GM12874 (cell line): Measurements from ENCODE around the gene ITPK1.

Source experiments
- TF ChIP-seq, protein P1 (sequence below): IDR thresholded peaks from 2 replicates; pipeline ENCODE4 v1.5.1; 2011; ENCODE audit warnings: low read depth, mild to moderate bottlenecking, control low read depth, low read length, moderate library complexity; ENCODE audit not compliant: insufficient read depth

ITPK1 gene

DNA sequence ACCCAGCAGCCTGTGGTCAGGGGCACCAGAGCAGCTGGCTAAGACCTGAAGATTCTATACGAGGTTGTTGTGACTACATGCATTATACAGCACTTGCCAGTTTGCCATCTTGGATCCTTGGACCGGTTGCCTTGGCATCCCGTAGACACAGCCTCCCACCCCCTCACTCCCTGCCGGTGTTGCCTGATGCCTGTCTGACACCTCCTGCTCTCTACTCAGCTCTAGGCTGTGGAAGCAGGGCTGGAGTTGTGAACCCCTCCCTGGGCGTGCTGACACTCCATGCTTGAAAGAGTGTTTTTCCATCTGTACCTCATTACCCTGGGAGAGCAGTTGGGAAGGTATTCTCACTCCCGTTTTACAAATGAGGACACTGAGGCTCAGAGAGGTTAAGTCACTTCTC, 190.3 kb downstream of the ITPK1 start:
- TF ChIP-seq, protein P1, sequence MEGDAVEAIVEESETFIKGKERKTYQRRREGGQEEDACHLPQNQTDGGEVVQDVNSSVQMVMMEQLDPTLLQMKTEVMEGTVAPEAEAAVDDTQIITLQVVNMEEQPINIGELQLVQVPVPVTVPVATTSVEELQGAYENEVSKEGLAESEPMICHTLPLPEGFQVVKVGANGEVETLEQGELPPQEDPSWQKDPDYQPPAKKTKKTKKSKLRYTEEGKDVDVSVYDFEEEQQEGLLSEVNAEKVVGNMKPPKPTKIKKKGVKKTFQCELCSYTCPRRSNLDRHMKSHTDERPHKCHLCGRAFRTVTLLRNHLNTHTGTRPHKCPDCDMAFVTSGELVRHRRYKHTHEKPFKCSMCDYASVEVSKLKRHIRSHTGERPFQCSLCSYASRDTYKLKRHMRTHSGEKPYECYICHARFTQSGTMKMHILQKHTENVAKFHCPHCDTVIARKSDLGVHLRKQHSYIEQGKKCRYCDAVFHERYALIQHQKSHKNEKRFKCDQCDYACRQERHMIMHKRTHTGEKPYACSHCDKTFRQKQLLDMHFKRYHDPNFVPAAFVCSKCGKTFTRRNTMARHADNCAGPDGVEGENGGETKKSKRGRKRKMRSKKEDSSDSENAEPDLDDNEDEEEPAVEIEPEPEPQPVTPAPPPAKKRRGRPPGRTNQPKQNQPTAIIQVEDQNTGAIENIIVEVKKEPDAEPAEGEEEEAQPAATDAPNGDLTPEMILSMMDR: no peak

DNA sequence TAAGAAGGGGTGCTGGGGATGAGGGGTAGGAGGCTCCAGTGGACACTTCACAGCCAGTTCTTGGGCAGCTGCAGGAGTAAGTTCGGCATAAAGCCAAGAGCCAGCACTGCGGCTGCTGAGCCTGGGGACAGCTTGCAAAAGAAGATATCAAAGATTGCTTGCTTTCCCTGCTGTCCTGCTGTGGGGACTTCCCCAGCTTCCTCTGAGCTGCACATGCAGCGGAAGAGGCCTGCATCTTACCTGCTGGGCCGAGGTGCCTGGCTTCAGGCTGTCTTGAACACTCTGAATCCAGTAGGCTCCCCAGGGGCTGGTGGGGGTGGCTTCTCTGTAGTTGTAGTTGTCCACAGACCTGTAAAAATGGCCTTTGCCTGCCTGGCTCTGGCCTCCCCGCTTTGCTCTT, 191.5 kb downstream of the ITPK1 start:
- TF ChIP-seq, protein P1: no peak

DNA sequence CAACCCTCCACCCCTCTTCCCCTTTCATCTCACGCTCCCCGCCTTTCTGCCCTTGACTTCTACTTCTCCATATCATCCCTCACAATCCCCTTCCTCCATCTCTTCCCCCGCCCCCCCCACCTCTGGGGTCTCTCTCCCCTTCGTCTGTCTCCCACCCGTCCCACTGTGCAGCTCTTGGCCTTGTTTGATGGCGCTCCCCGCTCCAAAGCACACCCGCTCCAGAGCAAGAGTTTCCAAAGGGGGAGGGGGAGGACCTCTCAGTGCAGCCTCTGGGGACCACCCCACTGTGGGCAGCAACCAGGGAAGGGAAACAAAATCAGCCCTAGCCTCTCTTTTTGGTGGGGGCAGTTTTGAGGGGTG, 192.0 kb downstream of the ITPK1 start:
- TF ChIP-seq, protein P1: no peak

DNA sequence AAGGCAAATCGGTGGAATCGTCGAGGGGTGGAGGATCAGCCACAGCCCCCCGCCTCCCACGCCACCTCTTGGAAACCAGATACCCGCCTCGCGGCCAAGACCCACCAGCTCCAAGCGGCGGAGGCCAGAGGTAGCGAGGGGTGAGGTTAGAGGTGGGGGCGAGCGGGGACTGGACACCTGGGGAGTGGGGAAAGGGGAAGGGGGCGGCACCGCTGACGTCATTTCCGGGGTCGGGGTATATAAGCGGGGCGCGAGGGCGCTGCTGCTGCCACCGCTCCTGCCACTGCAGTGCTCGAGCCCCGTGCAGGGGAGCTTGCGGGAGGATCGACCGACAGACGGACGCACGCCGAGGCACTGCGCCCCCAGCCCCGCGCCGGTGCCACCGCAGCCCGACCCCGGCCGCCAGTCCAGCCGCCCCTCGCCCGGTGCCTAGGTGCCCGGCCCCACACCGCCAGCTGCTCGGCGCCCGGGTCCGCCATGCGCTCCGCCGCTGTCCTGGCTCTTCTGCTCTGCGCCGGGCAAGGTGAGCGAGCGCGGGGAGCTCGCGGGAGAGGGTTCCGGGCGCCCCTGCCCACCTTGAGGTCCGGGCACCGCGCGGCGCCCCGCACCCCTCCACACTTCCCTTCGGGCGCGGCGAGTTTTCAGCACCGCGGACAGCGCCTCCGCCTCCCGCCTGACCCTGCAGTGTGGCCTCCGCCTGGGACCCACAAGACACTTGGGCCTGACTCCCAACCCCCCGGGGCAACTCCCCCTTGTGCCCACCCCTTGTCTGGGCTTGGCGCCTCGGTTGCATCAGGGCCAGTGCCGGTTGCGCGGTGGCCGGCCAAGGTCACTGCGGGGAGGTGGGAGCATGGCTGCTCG, 192.6 kb downstream of the ITPK1 start, which contains the start of gene CHGA:
CHGA (plus strand) TSS at position 268 of the 861 bp plus-strand sequence; CDS start at position 478, 210 bp downstream.
- TF ChIP-seq, protein P1: no peak

DNA sequence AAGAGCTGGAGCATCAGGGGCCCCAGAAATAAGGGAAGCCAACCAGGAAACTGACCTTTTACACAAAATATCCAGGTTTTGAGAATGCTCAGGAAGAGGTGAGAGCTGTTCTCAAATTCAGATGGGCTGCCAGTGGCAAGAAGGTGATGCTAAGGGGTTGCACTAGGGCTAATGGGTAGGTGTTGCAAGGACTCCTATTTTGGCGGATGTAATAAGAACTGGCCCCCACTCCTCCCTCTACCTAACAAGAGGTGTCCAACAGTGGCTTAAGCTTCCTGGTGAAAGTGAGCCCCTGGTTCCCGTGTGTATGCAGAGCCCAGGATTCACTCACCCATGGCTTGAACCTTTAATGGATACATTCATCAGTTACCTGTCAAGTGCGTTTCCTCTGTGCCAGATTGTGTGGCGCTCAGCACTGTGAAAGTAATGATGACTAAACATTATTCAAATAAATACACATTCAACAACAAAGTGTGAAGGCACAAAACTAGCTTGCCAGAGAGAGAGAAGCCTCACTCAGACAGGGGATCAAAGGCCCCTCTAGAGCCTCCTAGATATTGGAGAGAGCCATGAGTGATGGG, 193.5 kb downstream of the ITPK1 start:
- TF ChIP-seq, protein P1: no peak

DNA sequence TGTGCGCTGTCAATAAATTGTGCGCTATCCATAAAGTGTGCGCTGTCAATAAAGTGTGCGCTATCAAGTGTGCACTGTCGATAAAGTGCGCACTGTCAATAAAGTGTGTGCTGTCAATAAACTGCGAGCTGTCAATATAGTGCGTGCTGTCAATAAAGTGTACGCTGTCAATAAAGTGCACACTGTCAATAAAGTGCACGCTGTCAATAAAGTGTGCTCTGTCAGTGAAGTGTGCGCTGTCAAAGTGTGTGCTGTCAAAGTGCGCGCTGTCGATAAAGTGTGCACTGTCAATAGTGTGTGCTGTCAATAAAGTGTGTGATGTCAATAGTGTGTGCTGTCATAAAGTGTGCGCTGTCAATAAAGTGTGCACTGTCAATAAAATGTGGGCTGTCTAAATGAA, 195.7 kb downstream of the ITPK1 start:
- TF ChIP-seq, protein P1: no peak

DNA sequence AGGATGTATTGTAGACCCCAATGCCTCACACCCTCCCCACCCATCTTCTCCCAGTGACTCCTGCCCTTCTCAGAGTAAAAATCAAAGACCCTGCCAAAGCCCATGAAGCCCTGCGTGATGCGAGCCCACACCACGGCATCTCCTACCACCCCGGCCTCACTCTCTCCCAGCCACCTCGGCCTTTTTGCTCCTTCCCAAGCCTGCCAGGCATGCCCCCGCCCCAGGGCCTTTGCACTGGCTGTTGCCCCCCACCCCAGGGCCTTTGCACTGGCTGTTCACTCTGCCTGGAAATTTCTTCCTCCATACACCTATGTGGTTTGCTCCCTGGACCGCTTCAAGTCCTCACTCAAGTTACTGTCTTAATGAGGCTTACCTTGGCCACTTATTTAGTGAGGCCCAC, 197.8 kb downstream of the ITPK1 start:
- TF ChIP-seq, protein P1: no peak
